ENCODE data around the gene ZNF394.

The ZNF394 gene

DNA sequence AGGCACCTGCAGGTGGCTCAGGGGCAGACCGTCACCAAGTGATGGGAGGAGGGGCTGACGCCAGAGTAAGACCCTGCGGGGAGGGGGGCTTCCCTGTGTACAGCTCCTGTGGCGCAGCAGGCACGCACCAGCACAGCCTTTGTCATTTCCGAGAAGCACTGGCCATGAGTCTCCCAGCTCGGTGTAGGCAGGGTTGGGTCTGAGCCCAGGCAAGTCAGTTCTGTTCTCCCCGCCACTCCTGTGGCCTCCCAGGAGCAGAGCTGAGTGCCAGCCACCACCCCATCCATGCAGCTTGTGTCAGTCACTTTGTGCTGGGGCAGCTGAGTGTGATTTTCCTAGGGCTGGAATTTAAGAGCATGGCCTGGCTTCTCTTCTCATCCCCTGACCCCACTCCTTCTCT is 48.1 kb downstream of the ZNF394 start:
- no peak overlapping the region for H2AFZ ChIP-seq (ENCODE audit: low read length)
- no peaks in the 10 kb centered on the region for H4K20me1 ChIP-seq (ENCODE audit: insufficient read depth, low read length)
- H3K27ac ChIP-seq (ENCODE audit: low read length) = no peak overlapping the region
- no peak overlapping the region for H3K4me3 ChIP-seq (ENCODE audit: low read length)
- H3K4me2 ChIP-seq (ENCODE audit: low read depth, low read length) = no peak overlapping the region
- no peak for DNase-seq
- no peaks in the 10 kb centered on the region for H3K27me3 ChIP-seq (replicated peaks; ENCODE audit: insufficient read depth, low read length)
- H3K4me1 ChIP-seq (ENCODE audit: low read length) = no peaks in the 10 kb centered on the region
- no peaks in the 10 kb centered on the region for H3F3A ChIP-seq (ENCODE audit: insufficient read depth, low read length)
- no peak for TF ChIP-seq EZH2 (optimal IDR thresholded peaks at IDR 0.05; ENCODE audit: low read depth, low read length)
- TF ChIP-seq EZH2phosphoT487 (IDR thresholded peaks at IDR 0.05; ENCODE audit: low read length) = no peak
- TF ChIP-seq, protein P1, sequence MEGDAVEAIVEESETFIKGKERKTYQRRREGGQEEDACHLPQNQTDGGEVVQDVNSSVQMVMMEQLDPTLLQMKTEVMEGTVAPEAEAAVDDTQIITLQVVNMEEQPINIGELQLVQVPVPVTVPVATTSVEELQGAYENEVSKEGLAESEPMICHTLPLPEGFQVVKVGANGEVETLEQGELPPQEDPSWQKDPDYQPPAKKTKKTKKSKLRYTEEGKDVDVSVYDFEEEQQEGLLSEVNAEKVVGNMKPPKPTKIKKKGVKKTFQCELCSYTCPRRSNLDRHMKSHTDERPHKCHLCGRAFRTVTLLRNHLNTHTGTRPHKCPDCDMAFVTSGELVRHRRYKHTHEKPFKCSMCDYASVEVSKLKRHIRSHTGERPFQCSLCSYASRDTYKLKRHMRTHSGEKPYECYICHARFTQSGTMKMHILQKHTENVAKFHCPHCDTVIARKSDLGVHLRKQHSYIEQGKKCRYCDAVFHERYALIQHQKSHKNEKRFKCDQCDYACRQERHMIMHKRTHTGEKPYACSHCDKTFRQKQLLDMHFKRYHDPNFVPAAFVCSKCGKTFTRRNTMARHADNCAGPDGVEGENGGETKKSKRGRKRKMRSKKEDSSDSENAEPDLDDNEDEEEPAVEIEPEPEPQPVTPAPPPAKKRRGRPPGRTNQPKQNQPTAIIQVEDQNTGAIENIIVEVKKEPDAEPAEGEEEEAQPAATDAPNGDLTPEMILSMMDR (IDR thresholded peaks at IDR 0.05; ENCODE audit: low read length) = no peak
- H3K9me2 ChIP-seq (replicated peaks; ENCODE audit: insufficient read depth, low read length) = no peaks in the 10 kb centered on the region
- H3K36me3 ChIP-seq (replicated peaks; ENCODE audit: insufficient read depth, low read length) = peaks cover 4% of the 10 kb centered on the region
- H3K79me2 ChIP-seq (ENCODE audit: low read length) = peaks cover 66% of the 10 kb centered on the region
- H3K9me3 ChIP-seq (replicated peaks; ENCODE audit: insufficient read depth, low read length) = no peaks in the 10 kb centered on the region
- no peak overlapping the region for H3K9ac ChIP-seq (ENCODE audit: low read length)

DNA sequence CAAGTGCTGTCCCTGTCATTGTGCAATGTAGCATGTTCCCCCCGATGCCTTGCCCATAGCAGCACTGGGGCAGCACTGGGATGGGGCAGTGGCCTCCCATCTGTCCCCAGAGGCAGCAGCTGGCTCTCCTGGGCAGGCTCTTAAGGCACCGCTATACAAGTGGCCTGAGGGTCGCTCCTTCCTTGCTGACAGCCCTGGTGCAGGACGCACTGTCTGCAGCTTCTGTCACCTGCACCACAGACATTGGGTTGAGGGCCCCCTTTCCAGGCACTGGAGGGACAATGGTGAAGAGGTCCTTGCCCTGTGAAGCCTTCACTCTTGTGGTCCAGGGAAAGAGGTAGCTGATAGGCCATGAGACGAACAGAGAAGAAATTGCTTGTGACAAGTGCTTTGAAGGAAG is 50.8 kb downstream of the ZNF394 start:
- Histone ChIP-seq H4K20me1 (ENCODE audit: insufficient read depth, low read length) (no peaks in the 10 kb centered on the region), H3K36me3 (replicated peaks; ENCODE audit: insufficient read depth, low read length) (peaks cover 8% of the 10 kb centered on the region)

DNA sequence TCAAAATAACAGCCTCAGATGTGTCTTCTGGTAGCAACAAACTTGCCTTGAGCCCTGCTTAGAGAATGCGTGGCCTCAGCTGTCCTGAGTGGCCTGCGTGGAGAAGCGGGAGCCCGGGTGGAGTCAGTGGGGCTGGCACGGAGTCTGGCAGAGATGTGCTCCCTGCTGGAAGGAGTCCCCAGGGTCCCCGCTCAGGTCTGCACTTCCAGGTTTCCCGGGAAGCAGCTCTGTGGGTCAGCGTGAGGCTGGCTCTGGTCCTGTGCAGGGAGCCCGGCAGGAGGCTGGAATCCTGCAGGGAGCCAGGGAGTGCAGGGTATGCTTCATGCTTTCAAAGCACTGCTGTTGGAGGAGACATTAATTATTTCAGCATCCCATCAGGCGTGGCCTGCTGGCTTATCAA is 51.2 kb downstream of the ZNF394 start:
- Histone ChIP-seq H3K9me3 (replicated peaks; ENCODE audit: insufficient read depth, low read length) (no peaks in the 10 kb centered on the region), H3K36me3 (replicated peaks; ENCODE audit: insufficient read depth, low read length) (peaks cover 8% of the 10 kb centered on the region), H3K79me2 (ENCODE audit: low read length) (peaks cover 46% of the 10 kb centered on the region), H3K4me3 (ENCODE audit: low read length) (no peak overlapping the region), H2AFZ (ENCODE audit: low read length) (no peak overlapping the region), H3K27ac (ENCODE audit: low read length) (no peak overlapping the region), H3K4me1 (ENCODE audit: low read length) (no peaks in the 10 kb centered on the region), H3K27me3 (replicated peaks; ENCODE audit: insufficient read depth, low read length) (no peaks in the 10 kb centered on the region), H3K4me2 (ENCODE audit: low read depth, low read length) (no peak overlapping the region), H3K9me2 (replicated peaks; ENCODE audit: insufficient read depth, low read length) (no peaks in the 10 kb centered on the region), H3F3A (ENCODE audit: insufficient read depth, low read length) (no peaks in the 10 kb centered on the region), H3K9ac (ENCODE audit: low read length) (no peak overlapping the region), H4K20me1 (ENCODE audit: insufficient read depth, low read length) (no peaks in the 10 kb centered on the region)
- TF ChIP-seq EZH2 (optimal IDR thresholded peaks at IDR 0.05; ENCODE audit: low read depth, low read length) (no peak), EZH2phosphoT487 (IDR thresholded peaks at IDR 0.05; ENCODE audit: low read length) (no peak)
- TF ChIP-seq, protein P1 (IDR thresholded peaks at IDR 0.05; ENCODE audit: low read length) = no peak
- DNase-seq = no peak

More for the DNA sequence above, 50.8 kb downstream of the ZNF394 start:
- Histone ChIP-seq H3K4me3 (ENCODE audit: low read length) (no peak overlapping the region), H3K4me1 (ENCODE audit: low read length) (no peaks in the 10 kb centered on the region), H3K9ac (ENCODE audit: low read length) (no peak overlapping the region), H3K4me2 (ENCODE audit: low read depth, low read length) (no peak overlapping the region), H2AFZ (ENCODE audit: low read length) (no peak overlapping the region), H3F3A (ENCODE audit: insufficient read depth, low read length) (no peaks in the 10 kb centered on the region), H3K79me2 (ENCODE audit: low read length) (peaks cover 50% of the 10 kb centered on the region), H3K9me3 (replicated peaks; ENCODE audit: insufficient read depth, low read length) (no peaks in the 10 kb centered on the region), H3K27me3 (replicated peaks; ENCODE audit: insufficient read depth, low read length) (no peaks in the 10 kb centered on the region), H3K9me2 (replicated peaks; ENCODE audit: insufficient read depth, low read length) (no peaks in the 10 kb centered on the region), H3K27ac (ENCODE audit: low read length) (no peak overlapping the region)
- TF ChIP-seq EZH2 (optimal IDR thresholded peaks at IDR 0.05; ENCODE audit: low read depth, low read length) (no peak), EZH2phosphoT487 (IDR thresholded peaks at IDR 0.05; ENCODE audit: low read length) (no peak)
- TF ChIP-seq, protein P1 (IDR thresholded peaks at IDR 0.05; ENCODE audit: low read length) = no peak
- DNase-seq = no peak

Measured in MM.1S (cell line).